ENCODE data around the gene NINL. TPM values are rescaled to one million over a fixed set of nuclear protein-coding genes. Genes with fewer than 3 reads are reported as not detected.

The NINL gene
- polyA plus RNA-seq, 1 of the 3 experiments (the other 2 are of a cell fraction) = 22.5 TPM

- no peak overlapping the region for H2AFZ ChIP-seq (ENCODE audit: low read depth)
- H3F3A ChIP-seq (replicated peaks; ENCODE audit: insufficient read depth) = no peaks in the 10 kb centered on the region
- CTCF ChIA-PET = no interaction called here
- no peaks in the 10 kb centered on the region for H3K9me3 ChIP-seq
- no peak overlapping the region for H3K4me2 ChIP-seq
- H3K27me3 ChIP-seq (ENCODE audit: insufficient read depth) = no peaks in the 10 kb centered on the region
- TF ChIP-seq MAX (IDR thresholded peaks at IDR 0.05; ENCODE audit: low read depth) (no peak), RXRA (IDR thresholded peaks at IDR 0.05; ENCODE audit: borderline replicate concordance, low read depth) (no peak), NRF1 (IDR thresholded peaks at IDR 0.05; ENCODE audit: low read depth, low read length) (no peak), GABPA (IDR thresholded peaks at IDR 0.05; ENCODE audit: low read depth) (no peak), NFIC (IDR thresholded peaks at IDR 0.05; ENCODE audit: borderline replicate concordance) (no peak), SIN3A (IDR thresholded peaks at IDR 0.05; ENCODE audit: borderline replicate concordance, low read depth, low read length) (no peak), EP300 (IDR thresholded peaks at IDR 0.05; ENCODE audit: borderline replicate concordance in 1 of 2, low read depth in 1 of 2, low read length in 1 of 2) (no peak), EZH2phosphoT487 (IDR thresholded peaks at IDR 0.05; ENCODE audit: borderline replicate concordance, low read depth) (no peak), MXI1 (IDR thresholded peaks at IDR 0.05; ENCODE audit: low read depth, low read length) (no peak), FOSL2 (IDR thresholded peaks at IDR 0.05; ENCODE audit: borderline replicate concordance, low read depth) (no peak), GATA2 (CRISPR knock-in tag; IDR thresholded peaks at IDR 0.05) (no peak), RCOR1 (IDR thresholded peaks at IDR 0.05; ENCODE audit: low read length) (no peak), SMC3 (IDR thresholded peaks at IDR 0.05; ENCODE audit: low read depth, low read length) (no peak), RFX5 (IDR thresholded peaks at IDR 0.05; ENCODE audit: low read length) (no peak), TEAD4 (IDR thresholded peaks at IDR 0.05; ENCODE audit: borderline replicate concordance, insufficient read depth) (no peak), ZBTB33 (IDR thresholded peaks at IDR 0.05; ENCODE audit: borderline replicate concordance, low read depth) (no peak), MEF2A (IDR thresholded peaks at IDR 0.05; ENCODE audit: borderline replicate concordance, low read depth) (no peak), JUND (IDR thresholded peaks at IDR 0.05) (no peak), ELF1 (IDR thresholded peaks at IDR 0.05) (no peak)
- TF ChIP-seq, protein P1, sequence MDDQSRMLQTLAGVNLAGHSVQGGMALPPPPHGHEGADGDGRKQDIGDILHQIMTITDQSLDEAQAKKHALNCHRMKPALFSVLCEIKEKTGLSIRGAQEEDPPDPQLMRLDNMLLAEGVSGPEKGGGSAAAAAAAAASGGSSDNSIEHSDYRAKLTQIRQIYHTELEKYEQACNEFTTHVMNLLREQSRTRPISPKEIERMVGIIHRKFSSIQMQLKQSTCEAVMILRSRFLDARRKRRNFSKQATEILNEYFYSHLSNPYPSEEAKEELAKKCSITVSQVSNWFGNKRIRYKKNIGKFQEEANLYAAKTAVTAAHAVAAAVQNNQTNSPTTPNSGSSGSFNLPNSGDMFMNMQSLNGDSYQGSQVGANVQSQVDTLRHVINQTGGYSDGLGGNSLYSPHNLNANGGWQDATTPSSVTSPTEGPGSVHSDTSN (IDR thresholded peaks at IDR 0.05) = no peak
- no peak overlapping the region for H3K4me3 ChIP-seq (ENCODE audit: low read depth in 2 of 2, low read length in 1 of 2)
- WGBS (ENCODE audit: low lambda C conversion rate) = 91% methylated on average over 3 of the region's 3 CpGs
- POLR2A ChIA-PET = no interaction called here
- H4K20me1 ChIP-seq (ENCODE audit: insufficient read depth) = no peaks in the 10 kb centered on the region
- H3K27ac ChIP-seq (ENCODE audit: low read depth in 2 of 2, low read length in 1 of 2) = no peak overlapping the region
- no peak for DNase-seq
- no peak overlapping the region for H3K9ac ChIP-seq
- no peaks in the 10 kb centered on the region for H3K79me2 ChIP-seq (ENCODE audit: insufficient read depth)
- peaks cover 0 to 2% of the 10 kb centered on the region in 2 experiments; a peak in 1 of 4 replicates for H3K4me1 ChIP-seq (ENCODE audit: control insufficient read depth in 1 of 2, insufficient read depth in 2 of 2, low read depth in 1 of 2, low read length in 1 of 2)
- no peaks in the 10 kb centered on the region for H3K9me2 ChIP-seq
- peaks cover 7 to 25% of the 10 kb centered on the region in 2 experiments for H3K36me3 ChIP-seq (replicated peaks in 1 of 2; ENCODE audit: control insufficient read depth in 1 of 2, insufficient read depth in 2 of 2, low read length in 1 of 2)
These were observed 146.0 kb downstream of the NINL start for GRCh38 chr20:25439328-25439727.

Measured in SK-N-SH (cell line).